Keratinocyte (primary cell): ENCODE results near the gene PSTPIP2. TPM values are rescaled to one million over a fixed set of nuclear protein-coding genes. Genes with fewer than 3 reads are reported as not detected.

Experiments
- DNase-seq: peaks from one replicate; pipeline ENCODE4 v3.0.0-alpha.2; 2011; ENCODE audit warnings: low read depth, missing footprints, low spot score
- FAIRE-seq: peaks from 2 replicates; lab custom pipeline; 2011; peaks lifted over from hg19 to GRCh38; lab: Jason Lieb, UNC
- H2AFZ ChIP-seq: 2 replicates; pipeline ENCODE4 v1.6.0; 2012; ENCODE audit warnings: low read length, control low read depth, inconsistent platforms; ENCODE audit not compliant: control insufficient read depth
- H3K27ac ChIP-seq: 2 replicates; pipeline ENCODE4 v1.5.1; 2011; ENCODE audit warnings: low read length; ENCODE audit not compliant: control insufficient read depth, insufficient read depth
- H3K27me3 ChIP-seq: 3 replicates; pipeline ENCODE4 v1.6.0; 2011; ENCODE audit warnings: low read length; ENCODE audit not compliant: control insufficient read depth, insufficient read depth; ENCODE audit errors: extremely low read depth
- H3K36me3 ChIP-seq, 2 experiments: 2 replicates in 1 of 2; 3 replicates in 1 of 2; pipeline ENCODE4 v1.5.1; 2011; ENCODE audit warnings: low read length in 2 of 2, mild to moderate bottlenecking in 1 of 2; ENCODE audit not compliant: control insufficient read depth in 2 of 2, insufficient read depth in 2 of 2; ENCODE audit errors: extremely low read depth in 1 of 2
- H3K4me1 ChIP-seq: 3 replicates; pipeline ENCODE4 v1.5.1; 2011; ENCODE audit warnings: low read length; ENCODE audit not compliant: control insufficient read depth, insufficient read depth; ENCODE audit errors: extremely low read depth
- H3K4me2 ChIP-seq: 3 replicates; pipeline ENCODE4 v1.6.0; 2011; ENCODE audit warnings: low read depth, low read length; ENCODE audit not compliant: control insufficient read depth, insufficient read depth; ENCODE audit errors: extremely low read depth
- H3K4me3 ChIP-seq, 3 experiments: fragments of 200-600 bp in 1 of 3; sonication (generic) in 1 of 3; 2 replicates in 2 of 3; 3 replicates in 1 of 3; pipeline ENCODE4 v1.5.1; 2011 to 2016; ENCODE audit warnings: low read length in 3 of 3, mild to moderate bottlenecking in 3 of 3, control low read depth in 2 of 3, inconsistent platforms in 1 of 3, low read depth in 1 of 3, mixed read lengths in 1 of 3, mixed run types in 1 of 3, moderate library complexity in 1 of 3; ENCODE audit not compliant: control insufficient read depth in 2 of 3, insufficient read depth in 2 of 3; ENCODE audit errors: extremely low read depth in 1 of 3
- H3K79me2 ChIP-seq: 2 replicates; pipeline ENCODE4 v1.6.0; 2012; ENCODE audit warnings: low read length; ENCODE audit not compliant: control insufficient read depth, insufficient read depth
- H3K9ac ChIP-seq: 3 replicates; pipeline ENCODE4 v1.6.0; 2011; ENCODE audit warnings: low read length; ENCODE audit not compliant: control insufficient read depth, insufficient read depth; ENCODE audit errors: extremely low read depth
- H3K9me1 ChIP-seq: 3 replicates; pipeline ENCODE4 v1.6.0; 2011; ENCODE audit warnings: low read length; ENCODE audit not compliant: control insufficient read depth, insufficient read depth; ENCODE audit errors: extremely low read depth
- H3K9me3 ChIP-seq: 2 replicates; pipeline ENCODE4 v1.5.1; 2012; ENCODE audit warnings: low read depth, low read length; ENCODE audit not compliant: control insufficient read depth
- H4K20me1 ChIP-seq: 3 replicates; pipeline ENCODE4 v1.6.0; 2011; ENCODE audit warnings: low read length; ENCODE audit not compliant: control insufficient read depth, insufficient read depth; ENCODE audit errors: extremely low read depth
- CTCF ChIP-seq, 3 experiments: IDR thresholded peaks in 1 of 3; conservative IDR thresholded peaks in 1 of 3; optimal IDR thresholded peaks in 1 of 3; 2 replicates in 2 of 3; 3 replicates in 1 of 3; pipeline versions ENCODE3 to v1.5.1; 2011; ENCODE audit warnings: low read length in 3 of 3, mild to moderate bottlenecking in 3 of 3, moderate library complexity in 2 of 3, control low read depth in 1 of 3, inconsistent platforms in 1 of 3; ENCODE audit not compliant: insufficient read depth in 2 of 3; ENCODE audit errors: extremely low read depth in 1 of 3
- EZH2 ChIP-seq: IDR thresholded peaks from one replicate; pipeline ENCODE4 v1.6.1; 2012; ENCODE audit warnings: inconsistent platforms, mild to moderate bottlenecking, low read length, moderate library complexity
- dilution Hi-C: fragments of 300-500 bp; cut with MboI; formaldehyde crosslinking; loops from one replicate; pipeline ENCODE4 v1.7.0; 2020; ENCODE audit warnings: low sequenced_read_pairs; ENCODE audit not compliant: extremely low pct_ligation_motif_present
- polyA plus RNA-seq, 5 experiments: library from polyadenylated mRNA; depleted of rRNA in 3 of 5; stranded (reverse) in 3 of 5; stranded (forward) in 1 of 5; unstranded in 1 of 5; fragments of >200 nt; gene quantifications; 1 replicate in 1 of 5; 2 replicates in 3 of 5; 3 replicates in 1 of 5; pipeline versions ENCODE4 v1.2.1 to v1.2.3, GENCODE V29; 2011 to 2012; ENCODE audit warnings: missing spikeins in 2 of 5, low read depth in 1 of 5, low replicate concordance in 1 of 5

Gene PSTPIP2
- polyA plus RNA-seq, 1 donor (not counting 4 experiments of a cell fraction or from before 2014, with no cell fraction given): 27.3 TPM

- dilution Hi-C loops: no loop called here
- no peak for FAIRE-seq
- no peak for DNase-seq
Measured at GRCh38 chr18:45978084-45978483, 94.0 kb downstream of the PSTPIP2 start.

GRCh38 chr18:45976974-45977373 is 95.1 kb downstream of the PSTPIP2 start:
- no peaks in the 10 kb centered on the region for H3K27me3 ChIP-seq
- no peak for FAIRE-seq
- H3K9ac ChIP-seq: no peak overlapping the region
- H3K9me3 ChIP-seq: no peaks in the 10 kb centered on the region
- H3K27ac ChIP-seq: no peak overlapping the region
- no peak for DNase-seq
- H3K4me3 ChIP-seq: no peak overlapping the region
- dilution Hi-C loops: no loop called here
- H3K9me1 ChIP-seq: no peaks in the 10 kb centered on the region
- H3K4me1 ChIP-seq: peaks cover 3% of the 10 kb centered on the region
- no peaks in the 10 kb centered on the region for H4K20me1 ChIP-seq
- TF ChIP-seq CTCF (optimal IDR thresholded peaks at IDR 0.05 in 1 of 3, IDR thresholded peaks at IDR 0.05 in 1 of 3, conservative IDR thresholded peaks at IDR 0.05 in 1 of 3; ENCODE audit: extremely low read depth in 1 of 3, insufficient read depth in 2 of 3, low read length in 3 of 3): no peak
- TF ChIP-seq EZH2: no peak
- H3K36me3 ChIP-seq: no peaks in the 10 kb centered on the region
- no peak overlapping the region for H2AFZ ChIP-seq
- no peak overlapping the region for H3K4me2 ChIP-seq
- no peaks in the 10 kb centered on the region for H3K79me2 ChIP-seq

More at GRCh38 chr18:45978084-45978483, 94.0 kb downstream of the PSTPIP2 start:
- Histone ChIP-seq H2AFZ (no peak overlapping the region), H4K20me1 (no peaks in the 10 kb centered on the region), H3K9ac (no peak overlapping the region), H3K36me3 (no peaks in the 10 kb centered on the region), H3K4me1 (peaks cover 3% of the 10 kb centered on the region), H3K4me2 (no peak overlapping the region), H3K4me3 (no peak overlapping the region), H3K27ac (no peak overlapping the region), H3K79me2 (no peaks in the 10 kb centered on the region), H3K9me3 (no peaks in the 10 kb centered on the region), H3K9me1 (no peaks in the 10 kb centered on the region), H3K27me3 (no peaks in the 10 kb centered on the region)
- no peak for TF ChIP-seq EZH2
- no peak for TF ChIP-seq CTCF (optimal IDR thresholded peaks at IDR 0.05 in 1 of 3, IDR thresholded peaks at IDR 0.05 in 1 of 3, conservative IDR thresholded peaks at IDR 0.05 in 1 of 3; ENCODE audit: extremely low read depth in 1 of 3, insufficient read depth in 2 of 3, low read length in 3 of 3)
